Effector memory CD4-positive, alpha-beta T cell (primary cell): ENCODE measurements around the gene ZC3H7B.

Experiments
- DNase-seq, 3 donors: peaks; one replicate each; pipeline ENCODE4 v3.0.0-alpha.2; 2020
- H3K27ac ChIP-seq: 2 replicates; pipeline ENCODE4 v1.7.0; 2013; ENCODE audit warnings: mild to moderate bottlenecking, low read length, moderate library complexity; ENCODE audit not compliant: insufficient read depth, poor library complexity, severe bottlenecking
- H3K27me3 ChIP-seq: replicated peaks from 2 replicates; pipeline ENCODE4 v1.7.0; 2013; ENCODE audit warnings: mild to moderate bottlenecking, low read length; ENCODE audit not compliant: insufficient read depth, control insufficient read depth, poor library complexity, severe bottlenecking
- H3K36me3 ChIP-seq: 2 replicates; pipeline ENCODE4 v1.7.0; 2013; ENCODE audit warnings: mild to moderate bottlenecking, low read length, moderate library complexity; ENCODE audit not compliant: control insufficient read depth, insufficient read depth
- H3K4me1 ChIP-seq: 2 replicates; pipeline ENCODE4 v1.7.0; 2013; ENCODE audit warnings: low read length, mild to moderate bottlenecking; ENCODE audit not compliant: control insufficient read depth, insufficient read depth, poor library complexity, severe bottlenecking
- H3K4me3 ChIP-seq: 2 replicates; pipeline ENCODE4 v1.7.0; 2013; ENCODE audit warnings: low read length, low read depth, mild to moderate bottlenecking; ENCODE audit not compliant: insufficient read depth, poor library complexity, severe bottlenecking
- H3K9me3 ChIP-seq: 2 replicates; pipeline ENCODE4 v1.7.0; 2013; ENCODE audit warnings: mild to moderate bottlenecking, low read length, moderate library complexity; ENCODE audit not compliant: control insufficient read depth

ZC3H7B gene

GRCh38 chr22:41341012-41341411 lies 39.7 kb downstream of the ZC3H7B start:
- no peak for DNase-seq
- Histone ChIP-seq H3K36me3 (peaks cover 46% of the 10 kb centered on the region), H3K27ac (no peak overlapping the region), H3K4me3 (no peak overlapping the region), H3K27me3 (no peaks in the 10 kb centered on the region), H3K9me3 (no peaks in the 10 kb centered on the region), H3K4me1 (no peaks in the 10 kb centered on the region)

GRCh38 chr22:41341990-41342389 lies 40.7 kb downstream of the ZC3H7B start:
- no peak for DNase-seq
- Histone ChIP-seq H3K27me3 (no peaks in the 10 kb centered on the region), H3K4me1 (no peaks in the 10 kb centered on the region), H3K9me3 (no peaks in the 10 kb centered on the region), H3K4me3 (no peak overlapping the region), H3K27ac (no peak overlapping the region), H3K36me3 (peaks cover 54% of the 10 kb centered on the region)

GRCh38 chr22:41343300-41343699 lies 42.0 kb downstream of the ZC3H7B start:
- Histone ChIP-seq H3K36me3 (peaks cover 67% of the 10 kb centered on the region), H3K4me1 (no peaks in the 10 kb centered on the region), H3K27ac (no peak overlapping the region), H3K4me3 (no peak overlapping the region), H3K9me3 (no peaks in the 10 kb centered on the region), H3K27me3 (no peaks in the 10 kb centered on the region)
- DNase-seq: no peak

- Histone ChIP-seq H3K36me3 (peaks cover 68% of the 10 kb centered on the region), H3K4me3 (no peak overlapping the region), H3K27ac (no peak overlapping the region), H3K9me3 (no peaks in the 10 kb centered on the region), H3K27me3 (no peaks in the 10 kb centered on the region), H3K4me1 (no peaks in the 10 kb centered on the region)
- DNase-seq: no peak
These were observed 42.4 kb downstream of the ZC3H7B start for GRCh38 chr22:41343717-41344116.

- no peak overlapping the region for H3K27ac ChIP-seq
- H3K4me1 ChIP-seq: no peaks in the 10 kb centered on the region
- H3K36me3 ChIP-seq: peaks cover 69% of the 10 kb centered on the region
- H3K27me3 ChIP-seq: no peaks in the 10 kb centered on the region
- DNase-seq: no peak
- H3K9me3 ChIP-seq: no peaks in the 10 kb centered on the region
- H3K4me3 ChIP-seq: no peak overlapping the region
These were observed 43.0 kb downstream of the ZC3H7B start for GRCh38 chr22:41344189-41344788.

GRCh38 chr22:41345807-41346335 lies 44.5 kb downstream of the ZC3H7B start:
- H3K27me3 ChIP-seq: no peaks in the 10 kb centered on the region
- no peak for DNase-seq
- H3K27ac ChIP-seq: no peak overlapping the region
- no peak overlapping the region for H3K4me3 ChIP-seq
- H3K9me3 ChIP-seq: no peaks in the 10 kb centered on the region
- H3K4me1 ChIP-seq: no peaks in the 10 kb centered on the region
- H3K36me3 ChIP-seq: peaks cover 72% of the 10 kb centered on the region

- peaks cover 81% of the 10 kb centered on the region for H3K36me3 ChIP-seq
These were observed 45.9 kb downstream of the ZC3H7B start for GRCh38 chr22:41347066-41347859.

GRCh38 chr22:41348964-41349484 lies 47.7 kb downstream of the ZC3H7B start:
- H3K4me3 ChIP-seq: no peak overlapping the region
- H3K4me1 ChIP-seq: no peaks in the 10 kb centered on the region
- H3K36me3 ChIP-seq: peaks cover 83% of the 10 kb centered on the region
- no peaks in the 10 kb centered on the region for H3K9me3 ChIP-seq
- H3K27ac ChIP-seq: no peak overlapping the region
- DNase-seq: no peak
- no peaks in the 10 kb centered on the region for H3K27me3 ChIP-seq

More at GRCh38 chr22:41347066-41347859, 45.9 kb downstream of the ZC3H7B start:
- no peaks in the 10 kb centered on the region for H3K27me3 ChIP-seq
- H3K27ac ChIP-seq: no peak overlapping the region
- H3K9me3 ChIP-seq: no peaks in the 10 kb centered on the region
- no peak for DNase-seq
- H3K4me1 ChIP-seq: no peaks in the 10 kb centered on the region
- no peak overlapping the region for H3K4me3 ChIP-seq

GRCh38 chr22:41350087-41350486 lies 48.8 kb downstream of the ZC3H7B start:
- no peaks in the 10 kb centered on the region for H3K4me1 ChIP-seq
- peaks cover 85% of the 10 kb centered on the region for H3K36me3 ChIP-seq

GRCh38 chr22:41351011-41351410 lies 49.7 kb downstream of the ZC3H7B start:
- no peaks in the 10 kb centered on the region for H3K9me3 ChIP-seq
- peaks cover 88% of the 10 kb centered on the region for H3K36me3 ChIP-seq

More at GRCh38 chr22:41350087-41350486, 48.8 kb downstream of the ZC3H7B start:
- no peak for DNase-seq
- Histone ChIP-seq H3K27ac (no peak overlapping the region), H3K4me3 (no peak overlapping the region), H3K9me3 (no peaks in the 10 kb centered on the region), H3K27me3 (no peaks in the 10 kb centered on the region)

More at GRCh38 chr22:41351011-41351410, 49.7 kb downstream of the ZC3H7B start:
- no peak overlapping the region for H3K4me3 ChIP-seq
- H3K27me3 ChIP-seq: no peaks in the 10 kb centered on the region
- DNase-seq: no peak
- no peaks in the 10 kb centered on the region for H3K4me1 ChIP-seq
- no peak overlapping the region for H3K27ac ChIP-seq
